ENCODE data around the gene CNBP.

CNBP gene

GRCh38 chr3:129197321-129197720, 13.6 kb upstream of the CNBP start:
- no peak for TF ChIP-seq FOXP2 (optimal IDR thresholded peaks at IDR 0.05; ENCODE audit: borderline replicate concordance, extremely low read depth, extremely low read length, insufficient read depth)
- no peak for TF ChIP-seq REST (IDR thresholded peaks at IDR 0.05; ENCODE audit: insufficient read depth in 1 of 2, low read depth in 2 of 2, low read length in 2 of 2)
- no peak for TF ChIP-seq SIN3A (IDR thresholded peaks at IDR 0.05; ENCODE audit: borderline replicate concordance, insufficient read depth, low read length)
- no peak for TF ChIP-seq POLR2AphosphoS5 (IDR thresholded peaks at IDR 0.05; ENCODE audit: low read depth, low read length)
- no peak for TF ChIP-seq TAF1 (IDR thresholded peaks at IDR 0.05; ENCODE audit: borderline replicate concordance, insufficient read depth, low read length)

- TF ChIP-seq TAF1 (IDR thresholded peaks at IDR 0.05; ENCODE audit: borderline replicate concordance, insufficient read depth, low read length) (no peak), FOXP2 (optimal IDR thresholded peaks at IDR 0.05; ENCODE audit: borderline replicate concordance, extremely low read depth, extremely low read length, insufficient read depth) (no peak), SIN3A (IDR thresholded peaks at IDR 0.05; ENCODE audit: borderline replicate concordance, insufficient read depth, low read length) (no peak), POLR2AphosphoS5 (IDR thresholded peaks at IDR 0.05; ENCODE audit: low read depth, low read length) (no peak)
Observed at GRCh38 chr3:129196601-129197000, 12.9 kb upstream of the CNBP start.

- TF ChIP-seq POLR2AphosphoS5 (IDR thresholded peaks at IDR 0.05; ENCODE audit: low read depth, low read length) (no peak), REST (IDR thresholded peaks at IDR 0.05; ENCODE audit: insufficient read depth in 1 of 2, low read depth in 2 of 2, low read length in 2 of 2) (no peak), TAF1 (IDR thresholded peaks at IDR 0.05; ENCODE audit: borderline replicate concordance, insufficient read depth, low read length) (no peak), FOXP2 (optimal IDR thresholded peaks at IDR 0.05; ENCODE audit: borderline replicate concordance, extremely low read depth, extremely low read length, insufficient read depth) (no peak), SIN3A (IDR thresholded peaks at IDR 0.05; ENCODE audit: borderline replicate concordance, insufficient read depth, low read length) (no peak)
Observed at GRCh38 chr3:129195731-129196256, 12.1 kb upstream of the CNBP start.

- TF ChIP-seq TAF1 (IDR thresholded peaks at IDR 0.05; ENCODE audit: borderline replicate concordance, insufficient read depth, low read length) = no peak
- TF ChIP-seq FOXP2 (optimal IDR thresholded peaks at IDR 0.05; ENCODE audit: borderline replicate concordance, extremely low read depth, extremely low read length, insufficient read depth) = no peak
- no peak for TF ChIP-seq SIN3A (IDR thresholded peaks at IDR 0.05; ENCODE audit: borderline replicate concordance, insufficient read depth, low read length)
- no peak for TF ChIP-seq REST (IDR thresholded peaks at IDR 0.05; ENCODE audit: insufficient read depth in 1 of 2, low read depth in 2 of 2, low read length in 2 of 2)
- no peak for TF ChIP-seq POLR2AphosphoS5 (IDR thresholded peaks at IDR 0.05; ENCODE audit: low read depth, low read length)
Observed at GRCh38 chr3:129187857-129188256, 4.2 kb upstream of the CNBP start.

- TF ChIP-seq SIN3A (IDR thresholded peaks at IDR 0.05; ENCODE audit: borderline replicate concordance, insufficient read depth, low read length) = no peak
- no peak for TF ChIP-seq FOXP2 (optimal IDR thresholded peaks at IDR 0.05; ENCODE audit: borderline replicate concordance, extremely low read depth, extremely low read length, insufficient read depth)
Observed at GRCh38 chr3:129185783-129186182, 2.1 kb upstream of the CNBP start.

- TF ChIP-seq FOXP2 (optimal IDR thresholded peaks at IDR 0.05; ENCODE audit: borderline replicate concordance, extremely low read depth, extremely low read length, insufficient read depth) = no peak
- no peak for TF ChIP-seq TAF1 (IDR thresholded peaks at IDR 0.05; ENCODE audit: borderline replicate concordance, insufficient read depth, low read length)
- TF ChIP-seq SIN3A (IDR thresholded peaks at IDR 0.05; ENCODE audit: borderline replicate concordance, insufficient read depth, low read length) = no peak
- no peak for TF ChIP-seq REST (IDR thresholded peaks at IDR 0.05; ENCODE audit: insufficient read depth in 1 of 2, low read depth in 2 of 2, low read length in 2 of 2)
Observed at GRCh38 chr3:129184396-129184657, 631 bp upstream of the CNBP start.

Measured in PFSK-1 (cell line).